HG02588 (cell line): ENCODE measurements around the gene TBC1D30.

Experiments used
- ATAC-seq: cut with Tn5 transposase; IDR thresholded peaks from one replicate; pipeline ENCODE4 v1.9.1; 2021; ENCODE audit warnings: mild to moderate bottlenecking, moderate library complexity; ENCODE audit not compliant: unreplicated experiment

TBC1D30 gene

GRCh38 chr12:64903479-64904152, 79.2 kb downstream of the TBC1D30 start:
- no peak for ATAC-seq

GRCh38 chr12:64907097-64907496, 82.7 kb downstream of the TBC1D30 start:
- no peak for ATAC-seq

GRCh38 chr12:64909124-64909523, 84.7 kb downstream of the TBC1D30 start:
- no peak for ATAC-seq

- no peak for ATAC-seq
Measured at GRCh38 chr12:64911081-64911480, 86.6 kb downstream of the TBC1D30 start.

- ATAC-seq: no peak
Measured at GRCh38 chr12:64911912-64912311, 87.5 kb downstream of the TBC1D30 start.

GRCh38 chr12:64912516-64913255, 88.2 kb downstream of the TBC1D30 start:
- no peak for ATAC-seq

GRCh38 chr12:64915242-64915641, 90.8 kb downstream of the TBC1D30 start:
- ATAC-seq: no peak

GRCh38 chr12:64916411-64917261, 92.2 kb downstream of the TBC1D30 start:
- no peak for ATAC-seq

GRCh38 chr12:64918344-64918743, 93.9 kb downstream of the TBC1D30 start:
- no peak for ATAC-seq

GRCh38 chr12:64918801-64919200, 94.4 kb downstream of the TBC1D30 start:
- no peak for ATAC-seq

GRCh38 chr12:64922853-64923252, 98.4 kb downstream of the TBC1D30 start:
- ATAC-seq: no peak

- no peak for ATAC-seq
Measured at GRCh38 chr12:64923536-64923935, 99.1 kb downstream of the TBC1D30 start.
